Measurements from ENCODE around the gene WDFY2.

GRCh38 chr13:51772781-51773180, 188.5 kb downstream of the WDFY2 start:
- TF ChIP-seq CTCF (conservative IDR thresholded peaks at IDR 0.05; ENCODE audit: low read depth, low read length) (no peak), EZH2phosphoT487 (IDR thresholded peaks at IDR 0.05; ENCODE audit: borderline replicate concordance, low read length) (no peak)

All from PC-3 (cell line).